ENCODE measurements around the gene PRKCB.

The PRKCB gene

GRCh38 chr16:23979982-23980381 is 144.2 kb downstream of the PRKCB start:
- Histone ChIP-seq H3K4me1 (ENCODE audit: insufficient read depth, low read length) (no peaks in the 10 kb centered on the region), H3K27me3 (ENCODE audit: control insufficient read depth in 1 of 2, insufficient read depth in 2 of 2, low read length in 2 of 2) (no peaks in the 10 kb centered on the region), H3K27ac (ENCODE audit: low read depth, low read length) (no peak overlapping the region), H3K9me3 (ENCODE audit: low read length) (no peaks in the 10 kb centered on the region), H3K4me3 (ENCODE audit: low read depth in 1 of 2, low read length in 2 of 2) (no peak overlapping the region), H3K9ac (ENCODE audit: low read length) (no peak overlapping the region), H3K36me3 (ENCODE audit: insufficient read depth, low read length) (no peaks in the 10 kb centered on the region)

- Histone ChIP-seq H3K4me3 (ENCODE audit: low read depth in 1 of 2, low read length in 2 of 2) (no peak overlapping the region), H3K4me1 (ENCODE audit: insufficient read depth, low read length) (no peaks in the 10 kb centered on the region), H3K27me3 (ENCODE audit: control insufficient read depth in 1 of 2, insufficient read depth in 2 of 2, low read length in 2 of 2) (no peaks in the 10 kb centered on the region), H3K9ac (ENCODE audit: low read length) (no peak overlapping the region), H3K9me3 (ENCODE audit: low read length) (no peaks in the 10 kb centered on the region), H3K36me3 (ENCODE audit: insufficient read depth, low read length) (no peaks in the 10 kb centered on the region), H3K27ac (ENCODE audit: low read depth, low read length) (no peak overlapping the region)
These were observed 145.9 kb downstream of the PRKCB start for GRCh38 chr16:23981429-23982399.

- no peak overlapping the region for H3K4me3 ChIP-seq (ENCODE audit: low read depth in 1 of 2, low read length in 2 of 2)
- no peaks in the 10 kb centered on the region for H3K27me3 ChIP-seq (ENCODE audit: control insufficient read depth in 1 of 2, insufficient read depth in 2 of 2, low read length in 2 of 2)
- no peaks in the 10 kb centered on the region for H3K36me3 ChIP-seq (ENCODE audit: insufficient read depth, low read length)
- no peak overlapping the region for H3K27ac ChIP-seq (ENCODE audit: low read depth, low read length)
- H3K4me1 ChIP-seq (ENCODE audit: insufficient read depth, low read length), result no peaks in the 10 kb centered on the region
- no peaks in the 10 kb centered on the region for H3K9me3 ChIP-seq (ENCODE audit: low read length)
- no peak overlapping the region for H3K9ac ChIP-seq (ENCODE audit: low read length)
These were observed 150.7 kb downstream of the PRKCB start for GRCh38 chr16:23986455-23986854.

- Histone ChIP-seq H3K27ac (ENCODE audit: low read depth, low read length) (no peak overlapping the region), H3K4me3 (ENCODE audit: low read depth in 1 of 2, low read length in 2 of 2) (no peak overlapping the region), H3K36me3 (ENCODE audit: insufficient read depth, low read length) (no peaks in the 10 kb centered on the region), H3K9me3 (ENCODE audit: low read length) (no peaks in the 10 kb centered on the region), H3K4me1 (ENCODE audit: insufficient read depth, low read length) (no peaks in the 10 kb centered on the region), H3K9ac (ENCODE audit: low read length) (no peak overlapping the region), H3K27me3 (ENCODE audit: control insufficient read depth in 1 of 2, insufficient read depth in 2 of 2, low read length in 2 of 2) (no peaks in the 10 kb centered on the region)
These were observed 151.7 kb downstream of the PRKCB start for GRCh38 chr16:23987443-23987842.

- Histone ChIP-seq H3K9ac (ENCODE audit: low read length) (no peak overlapping the region), H3K27ac (ENCODE audit: low read depth, low read length) (no peak overlapping the region), H3K4me3 (ENCODE audit: low read depth in 1 of 2, low read length in 2 of 2) (no peak overlapping the region), H3K4me1 (ENCODE audit: insufficient read depth, low read length) (no peaks in the 10 kb centered on the region), H3K27me3 (ENCODE audit: control insufficient read depth in 1 of 2, insufficient read depth in 2 of 2, low read length in 2 of 2) (no peaks in the 10 kb centered on the region), H3K36me3 (ENCODE audit: insufficient read depth, low read length) (no peaks in the 10 kb centered on the region), H3K9me3 (ENCODE audit: low read length) (no peaks in the 10 kb centered on the region)
These were observed 154.7 kb downstream of the PRKCB start for GRCh38 chr16:23990507-23990906.

GRCh38 chr16:23991066-23991465 is 155.3 kb downstream of the PRKCB start:
- Histone ChIP-seq H3K27ac (ENCODE audit: low read depth, low read length) (no peak overlapping the region), H3K4me1 (ENCODE audit: insufficient read depth, low read length) (no peaks in the 10 kb centered on the region), H3K36me3 (ENCODE audit: insufficient read depth, low read length) (no peaks in the 10 kb centered on the region), H3K9ac (ENCODE audit: low read length) (no peak overlapping the region), H3K9me3 (ENCODE audit: low read length) (no peaks in the 10 kb centered on the region), H3K27me3 (ENCODE audit: control insufficient read depth in 1 of 2, insufficient read depth in 2 of 2, low read length in 2 of 2) (no peaks in the 10 kb centered on the region), H3K4me3 (ENCODE audit: low read depth in 1 of 2, low read length in 2 of 2) (no peak overlapping the region)

- no peak overlapping the region for H3K9ac ChIP-seq (ENCODE audit: low read length)
- no peaks in the 10 kb centered on the region for H3K9me3 ChIP-seq (ENCODE audit: low read length)
- H3K27me3 ChIP-seq (ENCODE audit: control insufficient read depth in 1 of 2, insufficient read depth in 2 of 2, low read length in 2 of 2), result no peaks in the 10 kb centered on the region
- H3K4me3 ChIP-seq (ENCODE audit: low read depth in 1 of 2, low read length in 2 of 2), result no peak overlapping the region
- no peaks in the 10 kb centered on the region for H3K36me3 ChIP-seq (ENCODE audit: insufficient read depth, low read length)
- H3K27ac ChIP-seq (ENCODE audit: low read depth, low read length), result no peak overlapping the region
- H3K4me1 ChIP-seq (ENCODE audit: insufficient read depth, low read length), result no peaks in the 10 kb centered on the region
These were observed 158.8 kb downstream of the PRKCB start for GRCh38 chr16:23994615-23995014.

GRCh38 chr16:23996258-23996955 is 160.6 kb downstream of the PRKCB start:
- H3K27ac ChIP-seq (ENCODE audit: low read depth, low read length), result no peak overlapping the region
- H3K4me1 ChIP-seq (ENCODE audit: insufficient read depth, low read length), result no peaks in the 10 kb centered on the region
- H3K36me3 ChIP-seq (ENCODE audit: insufficient read depth, low read length), result no peaks in the 10 kb centered on the region
- H3K9me3 ChIP-seq (ENCODE audit: low read length), result no peaks in the 10 kb centered on the region
- no peaks in the 10 kb centered on the region for H3K27me3 ChIP-seq (ENCODE audit: control insufficient read depth in 1 of 2, insufficient read depth in 2 of 2, low read length in 2 of 2)
- no peak overlapping the region for H3K9ac ChIP-seq (ENCODE audit: low read length)
- H3K4me3 ChIP-seq (ENCODE audit: low read depth in 1 of 2, low read length in 2 of 2), result no peak overlapping the region

- Histone ChIP-seq H3K4me1 (ENCODE audit: insufficient read depth, low read length) (no peaks in the 10 kb centered on the region), H3K4me3 (ENCODE audit: low read depth in 1 of 2, low read length in 2 of 2) (no peak overlapping the region), H3K9me3 (ENCODE audit: low read length) (no peaks in the 10 kb centered on the region)
These were observed 163.0 kb downstream of the PRKCB start for GRCh38 chr16:23998771-23999170.

GRCh38 chr16:23999663-24000062 is 163.9 kb downstream of the PRKCB start:
- H3K27me3 ChIP-seq (ENCODE audit: control insufficient read depth in 1 of 2, insufficient read depth in 2 of 2, low read length in 2 of 2), result no peaks in the 10 kb centered on the region
- no peak overlapping the region for H3K27ac ChIP-seq (ENCODE audit: low read depth, low read length)
- H3K4me1 ChIP-seq (ENCODE audit: insufficient read depth, low read length), result no peaks in the 10 kb centered on the region
- no peak overlapping the region for H3K9ac ChIP-seq (ENCODE audit: low read length)
- no peak overlapping the region for H3K4me3 ChIP-seq (ENCODE audit: low read depth in 1 of 2, low read length in 2 of 2)
- no peaks in the 10 kb centered on the region for H3K36me3 ChIP-seq (ENCODE audit: insufficient read depth, low read length)
- H3K9me3 ChIP-seq (ENCODE audit: low read length), result no peaks in the 10 kb centered on the region

More at GRCh38 chr16:23998771-23999170, 163.0 kb downstream of the PRKCB start:
- H3K27me3 ChIP-seq (ENCODE audit: control insufficient read depth in 1 of 2, insufficient read depth in 2 of 2, low read length in 2 of 2), result no peaks in the 10 kb centered on the region
- no peaks in the 10 kb centered on the region for H3K36me3 ChIP-seq (ENCODE audit: insufficient read depth, low read length)
- H3K9ac ChIP-seq (ENCODE audit: low read length), result no peak overlapping the region
- H3K27ac ChIP-seq (ENCODE audit: low read depth, low read length), result no peak overlapping the region

- Histone ChIP-seq H3K27ac (ENCODE audit: low read depth, low read length) (no peak overlapping the region), H3K4me3 (ENCODE audit: low read depth in 1 of 2, low read length in 2 of 2) (no peak overlapping the region), H3K9me3 (ENCODE audit: low read length) (no peaks in the 10 kb centered on the region), H3K36me3 (ENCODE audit: insufficient read depth, low read length) (no peaks in the 10 kb centered on the region), H3K27me3 (ENCODE audit: control insufficient read depth in 1 of 2, insufficient read depth in 2 of 2, low read length in 2 of 2) (no peaks in the 10 kb centered on the region), H3K9ac (ENCODE audit: low read length) (no peak overlapping the region), H3K4me1 (ENCODE audit: insufficient read depth, low read length) (no peaks in the 10 kb centered on the region)
These were observed 165.9 kb downstream of the PRKCB start for GRCh38 chr16:24001710-24002109.
